DMS79 (cell line): ENCODE measurements around the gene CBX8.

ENCODE experiments used
- DNase-seq: peaks from one replicate; lab custom pipeline; 2025; lab: John Stamatoyannopoulos, UW

Gene CBX8

GRCh38 chr17:79750650-79751545, 46.0 kb downstream of the CBX8 start:
- DNase-seq, result no peak

DNA sequence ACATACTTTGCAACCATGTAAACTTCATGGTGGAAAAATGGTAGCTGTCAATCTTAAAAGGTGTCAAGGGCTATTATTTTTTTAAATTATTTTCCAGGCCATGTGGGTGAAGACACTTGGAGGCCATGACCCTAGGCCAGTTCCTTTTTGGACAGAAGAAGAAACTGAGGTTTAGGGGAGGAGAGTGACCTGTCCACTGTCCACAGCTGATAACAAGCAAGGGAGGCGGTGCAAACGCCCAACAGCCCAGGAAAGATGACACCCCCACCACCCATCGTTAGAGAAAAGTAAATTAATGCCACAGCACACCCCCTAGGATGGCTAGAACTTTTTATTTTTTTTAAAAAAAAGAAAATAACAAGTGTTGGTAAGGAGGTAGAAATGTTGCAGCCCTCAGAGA, 46.9 kb downstream of the CBX8 start:
- DNase-seq, result no peak

DNA sequence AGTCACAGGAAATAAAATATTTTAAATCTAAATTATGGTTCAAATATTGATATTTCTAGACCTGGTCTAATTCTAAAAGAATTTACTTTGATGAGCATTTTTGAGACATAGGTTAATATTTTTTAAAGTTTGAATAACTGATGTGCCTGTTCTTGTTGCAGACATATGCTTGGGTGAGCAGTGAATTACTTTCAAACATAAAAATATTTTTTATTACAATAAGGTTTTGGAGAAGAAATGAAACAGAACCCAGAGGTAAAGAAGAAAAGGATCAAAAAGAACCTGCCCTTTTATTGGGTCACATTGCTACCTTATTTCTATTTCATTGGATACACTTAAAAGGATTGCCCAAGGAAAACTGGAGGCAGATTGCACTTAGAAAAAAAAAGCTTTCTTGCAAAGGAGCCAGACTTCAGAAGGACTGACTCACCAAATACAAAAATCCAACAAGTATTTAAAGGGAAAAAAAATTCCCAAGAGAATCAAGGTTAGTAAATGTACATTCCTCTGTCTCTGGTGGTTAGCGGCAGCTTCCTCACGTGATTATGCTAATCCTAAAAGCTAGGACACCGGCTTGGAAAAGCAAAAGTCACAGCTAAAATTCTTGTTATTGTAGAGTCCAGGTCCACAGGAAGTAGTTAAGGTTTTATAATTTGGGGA, 47.6 kb downstream of the CBX8 start:
- no peak for DNase-seq

GRCh38 chr17:79748295-79749099, 48.4 kb downstream of the CBX8 start:
- no peak for DNase-seq

- no peak for DNase-seq
Observed at GRCh38 chr17:79747508-79748294, 49.2 kb downstream of the CBX8 start.

DNA sequence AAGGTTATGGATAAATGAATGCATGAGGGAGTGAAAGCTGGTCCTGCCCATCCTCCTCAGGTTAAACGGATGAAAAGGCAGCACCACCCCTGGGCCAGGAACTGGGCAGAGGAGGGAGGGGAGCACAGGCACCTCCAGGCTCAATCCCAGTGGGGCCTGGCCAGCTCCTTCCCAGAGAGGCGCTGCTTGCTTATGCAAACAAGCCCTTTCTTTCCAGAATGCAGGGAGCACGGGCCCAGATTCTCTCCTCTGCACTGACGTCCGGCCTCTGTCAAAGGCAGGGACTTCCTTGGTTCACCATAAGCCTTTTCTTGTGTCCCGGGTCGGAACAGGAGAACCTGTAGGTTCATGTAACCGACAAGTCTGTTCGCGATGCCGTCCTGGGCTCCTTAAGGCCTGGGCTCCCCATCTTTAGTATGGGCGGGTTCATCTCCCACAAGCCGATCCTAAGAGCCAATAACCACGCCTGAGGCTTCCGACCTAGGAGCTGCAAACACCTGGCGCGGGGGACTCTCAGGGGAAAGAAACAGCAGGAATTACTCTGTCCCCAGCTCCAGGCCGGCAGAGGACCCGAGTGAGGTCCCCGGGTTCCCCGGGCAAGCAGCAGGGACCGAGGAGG, 49.9 kb downstream of the CBX8 start:
- DNase-seq, result no peak

DNA sequence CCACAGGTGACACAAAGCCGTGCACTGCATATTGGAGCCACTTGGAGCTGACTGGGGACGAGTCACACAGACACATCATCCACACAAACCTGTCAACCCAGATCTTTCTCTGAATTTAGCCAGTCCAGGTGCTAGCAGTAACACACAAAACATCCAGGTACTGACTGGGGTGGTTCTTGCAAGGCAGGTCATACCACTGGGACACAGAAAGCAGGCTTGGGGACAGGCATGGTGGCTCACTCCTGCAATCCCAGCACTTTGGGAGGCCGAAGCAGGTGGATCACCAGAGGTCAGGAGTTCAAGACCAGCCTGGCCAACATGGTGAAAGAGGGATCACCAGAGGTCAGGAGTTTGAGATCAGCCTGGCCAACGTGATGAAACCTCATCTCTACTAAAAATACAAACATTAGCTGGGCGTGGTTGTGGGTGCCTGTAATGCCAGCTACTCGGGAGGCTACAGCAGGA, 51.2 kb downstream of the CBX8 start:
- DNase-seq, result no peak

GRCh38 chr17:79743614-79744013, 53.3 kb downstream of the CBX8 start:
- DNase-seq, result no peak

GRCh38 chr17:79742951-79743476, 53.9 kb downstream of the CBX8 start:
- DNase-seq, result no peak

DNA sequence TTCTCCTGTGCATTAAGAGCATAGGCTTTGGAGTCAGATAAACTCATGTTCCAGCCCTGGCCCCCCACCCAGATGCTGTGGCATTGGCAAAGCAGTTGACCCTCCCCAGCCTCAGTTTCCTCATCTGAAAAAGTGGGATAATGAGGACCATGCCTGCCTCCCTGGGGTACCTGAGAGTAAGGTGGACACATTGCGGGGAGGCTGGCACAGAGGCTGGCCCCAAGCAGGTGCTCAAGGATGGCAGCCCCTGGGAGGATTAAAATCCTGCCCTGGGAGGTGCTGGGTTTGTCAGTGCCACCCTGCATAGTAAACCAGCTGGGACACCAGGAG, 54.3 kb downstream of the CBX8 start:
- DNase-seq, result no peak
